ENCODE results near the gene C19orf44.
"Not testable (repeated sequence)": the region's sequence is repeated elsewhere in the genome, so short reads cannot be mapped to it uniquely, and the experiment has no call there.

Gene C19orf44

DNA sequence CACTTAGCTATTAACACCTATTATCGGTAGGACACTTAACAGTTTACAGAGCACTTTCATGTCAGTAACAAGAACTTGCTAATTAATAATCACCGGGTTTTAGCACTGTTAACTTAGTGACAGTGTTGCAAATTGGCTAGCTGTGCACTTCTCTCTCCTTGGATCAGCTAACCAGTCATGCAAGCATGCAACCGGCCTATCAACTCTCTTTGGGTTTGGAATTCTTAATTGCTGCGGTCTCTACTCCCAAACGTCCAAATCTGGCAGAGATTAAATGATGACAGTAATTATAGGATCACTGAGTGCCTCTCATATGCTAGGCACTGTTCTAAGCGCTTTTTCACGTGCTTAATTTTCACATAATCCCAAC is 25.7 kb upstream of the C19orf44 start:
- H3K4me3 ChIP-seq (ENCODE audit: low read depth, low read length), result peak overlapping the region; percentile 90
- H3K27me3 ChIP-seq (ENCODE audit: control insufficient read depth, insufficient read depth, low read length), result no peaks in the 10 kb centered on the region
- H3K4me1 ChIP-seq (ENCODE audit: control insufficient read depth, insufficient read depth, low read length), result peaks cover 8% of the 10 kb centered on the region
- H3K9ac ChIP-seq (ENCODE audit: low read depth, low read length), result no peak overlapping the region
- no peaks in the 10 kb centered on the region for H3K36me3 ChIP-seq (ENCODE audit: control insufficient read depth, insufficient read depth, low read length)
- H3K27ac ChIP-seq (ENCODE audit: low read depth, low read length), result peak overlapping the region; percentile 83
- H3K9me3 ChIP-seq (ENCODE audit: control insufficient read depth, insufficient read depth, low read length), result peaks cover 3% of the 10 kb centered on the region; the same call in 1 of the 2 replicates

DNA sequence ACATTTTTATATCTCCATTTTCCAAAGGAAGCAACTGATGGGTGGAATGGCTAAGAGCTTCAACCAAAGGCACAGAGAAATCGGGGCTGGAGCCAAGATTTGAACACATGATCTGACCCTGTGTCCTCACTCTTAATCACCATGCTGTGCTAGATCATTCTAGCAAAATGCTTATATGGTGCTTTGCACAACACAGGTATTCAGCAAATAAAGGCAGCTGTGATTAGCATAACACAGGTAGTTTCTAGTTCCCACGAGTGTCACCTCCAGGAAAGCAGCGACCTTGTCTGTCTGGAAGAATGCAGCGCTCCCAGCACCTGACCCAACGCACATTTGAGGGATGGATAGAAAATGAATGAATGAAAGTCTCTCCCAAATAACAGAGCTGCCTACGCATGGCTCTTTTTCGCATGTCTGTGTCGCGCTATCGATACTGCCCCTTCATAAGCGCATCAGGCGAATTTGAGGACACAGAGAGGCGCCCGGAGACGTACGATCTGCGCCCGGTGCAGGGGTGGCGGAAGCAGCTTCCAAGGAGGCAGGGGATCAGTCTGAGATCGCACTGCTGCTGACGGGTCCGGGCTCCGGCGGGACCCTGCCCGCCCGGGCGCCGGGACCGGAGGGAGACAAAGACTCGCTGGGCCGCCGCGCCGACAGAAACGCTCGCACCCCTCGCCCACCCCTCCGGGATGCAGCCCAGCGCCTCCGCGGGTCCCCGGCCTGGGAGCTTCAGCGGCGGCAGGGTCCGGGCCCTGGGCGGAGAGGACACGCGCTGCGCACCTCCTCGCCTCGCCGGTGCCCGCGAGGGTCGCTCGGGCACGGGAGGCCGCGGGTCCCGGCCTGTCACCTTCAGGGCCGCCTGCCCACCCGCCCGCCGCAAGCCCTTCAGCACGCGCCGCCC is 25.0 kb upstream of the C19orf44 start:
- peak overlapping the region; percentile 83 for H3K27ac ChIP-seq (ENCODE audit: low read depth, low read length)
- H3K4me1 ChIP-seq (ENCODE audit: control insufficient read depth, insufficient read depth, low read length), result peaks cover 8% of the 10 kb centered on the region
- no peaks in the 10 kb centered on the region for H3K36me3 ChIP-seq (ENCODE audit: control insufficient read depth, insufficient read depth, low read length)
- peak overlapping the region; percentile 90 for H3K4me3 ChIP-seq (ENCODE audit: low read depth, low read length)
- H3K9me3 ChIP-seq (ENCODE audit: control insufficient read depth, insufficient read depth, low read length), result peaks cover 3% of the 10 kb centered on the region; the same call in 1 of the 2 replicates
- peak overlapping the region; percentile 50 for H3K9ac ChIP-seq (ENCODE audit: low read depth, low read length)
- H3K27me3 ChIP-seq (ENCODE audit: control insufficient read depth, insufficient read depth, low read length), result no peaks in the 10 kb centered on the region

DNA sequence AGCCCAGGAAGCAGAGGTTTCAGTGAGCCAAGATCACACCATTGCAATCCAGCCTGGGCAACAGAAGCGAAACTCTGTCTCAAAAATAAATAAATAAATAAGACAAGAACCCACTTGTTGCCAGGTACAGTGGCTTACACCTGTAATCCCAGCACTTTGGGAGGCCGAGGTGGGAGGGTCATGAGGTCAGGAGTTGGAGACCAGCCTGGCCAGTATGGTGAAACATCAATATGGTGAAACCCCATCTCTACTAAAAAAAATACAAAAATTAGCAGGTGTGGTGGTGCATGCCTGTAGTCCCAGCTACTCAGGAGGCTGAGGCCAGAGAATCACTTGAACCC is 23.7 kb upstream of the C19orf44 start:
- peak overlapping the region; percentile 56 for H3K27ac ChIP-seq (ENCODE audit: low read depth, low read length)
- H3K36me3 ChIP-seq (ENCODE audit: control insufficient read depth, insufficient read depth, low read length); H3K9me3 ChIP-seq (ENCODE audit: control insufficient read depth, insufficient read depth, low read length); H3K4me1 ChIP-seq (ENCODE audit: control insufficient read depth, insufficient read depth, low read length); H3K27me3 ChIP-seq (ENCODE audit: control insufficient read depth, insufficient read depth, low read length): not testable (repeated sequence)
- peak overlapping the region; percentile 90 for H3K4me3 ChIP-seq (ENCODE audit: low read depth, low read length)
- peak overlapping the region; percentile 76 for H3K9ac ChIP-seq (ENCODE audit: low read depth, low read length)

DNA sequence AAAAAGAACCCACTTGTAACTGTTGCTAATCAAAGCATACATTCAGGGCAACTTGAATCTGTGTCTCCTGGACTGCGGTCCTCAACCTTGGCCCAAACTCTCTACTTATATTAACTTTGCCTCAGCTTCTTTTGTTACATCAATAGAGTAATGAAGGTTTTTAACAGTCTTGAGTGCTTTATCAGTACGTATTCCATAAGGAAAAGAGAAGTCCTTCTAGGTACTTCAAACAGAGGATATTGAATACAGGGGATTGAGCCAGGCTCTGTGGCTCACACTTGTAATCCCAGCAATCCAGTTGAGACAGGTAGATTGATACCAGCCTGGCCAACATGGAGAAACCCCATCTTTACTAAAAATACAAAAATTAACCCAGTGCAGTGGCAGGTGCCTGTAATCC is 23.2 kb upstream of the C19orf44 start:
- Histone ChIP-seq H3K27me3 (ENCODE audit: control insufficient read depth, insufficient read depth, low read length) (no peaks in the 10 kb centered on the region), H3K27ac (ENCODE audit: low read depth, low read length) (no peak overlapping the region), H3K4me3 (ENCODE audit: low read depth, low read length) (no peak overlapping the region), H3K9ac (ENCODE audit: low read depth, low read length) (no peak overlapping the region), H3K9me3 (ENCODE audit: control insufficient read depth, insufficient read depth, low read length) (peaks cover 3% of the 10 kb centered on the region; the same call in 1 of the 2 replicates), H3K4me1 (ENCODE audit: control insufficient read depth, insufficient read depth, low read length) (peaks cover 8% of the 10 kb centered on the region), H3K36me3 (ENCODE audit: control insufficient read depth, insufficient read depth, low read length) (no peaks in the 10 kb centered on the region)

DNA sequence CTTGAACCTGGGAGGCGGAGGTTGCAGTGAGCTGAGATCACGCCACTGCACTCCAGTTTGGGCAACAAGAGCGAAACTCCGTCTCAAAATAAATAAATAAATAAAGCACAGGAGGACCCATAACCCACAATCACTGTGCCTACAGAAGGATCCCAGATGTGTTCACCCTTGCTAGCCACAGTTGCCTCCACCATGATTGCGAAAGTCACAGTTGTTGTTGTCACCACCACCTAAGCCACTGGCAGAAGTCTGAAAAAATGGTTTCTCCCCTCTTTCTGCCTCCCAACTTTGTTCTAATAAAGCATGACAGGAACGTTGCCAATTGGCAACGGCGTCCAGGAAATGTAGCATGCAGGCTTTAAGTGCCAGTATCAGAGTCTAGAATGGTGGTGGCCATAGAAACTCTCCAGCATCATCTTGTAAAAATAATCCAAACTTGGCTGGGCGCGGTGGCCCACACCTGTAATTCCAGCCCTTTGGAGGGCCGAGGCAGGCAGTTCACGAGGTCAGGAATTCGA is 22.3 kb upstream of the C19orf44 start:
- Histone ChIP-seq H3K36me3 (ENCODE audit: control insufficient read depth, insufficient read depth, low read length) (no peaks in the 10 kb centered on the region), H3K9me3 (ENCODE audit: control insufficient read depth, insufficient read depth, low read length) (peaks cover 3% of the 10 kb centered on the region; the same call in 1 of the 2 replicates), H3K27ac (ENCODE audit: low read depth, low read length) (no peak overlapping the region), H3K4me1 (ENCODE audit: control insufficient read depth, insufficient read depth, low read length) (peaks cover 8% of the 10 kb centered on the region), H3K9ac (ENCODE audit: low read depth, low read length) (no peak overlapping the region), H3K4me3 (ENCODE audit: low read depth, low read length) (no peak overlapping the region), H3K27me3 (ENCODE audit: control insufficient read depth, insufficient read depth, low read length) (no peaks in the 10 kb centered on the region)

DNA sequence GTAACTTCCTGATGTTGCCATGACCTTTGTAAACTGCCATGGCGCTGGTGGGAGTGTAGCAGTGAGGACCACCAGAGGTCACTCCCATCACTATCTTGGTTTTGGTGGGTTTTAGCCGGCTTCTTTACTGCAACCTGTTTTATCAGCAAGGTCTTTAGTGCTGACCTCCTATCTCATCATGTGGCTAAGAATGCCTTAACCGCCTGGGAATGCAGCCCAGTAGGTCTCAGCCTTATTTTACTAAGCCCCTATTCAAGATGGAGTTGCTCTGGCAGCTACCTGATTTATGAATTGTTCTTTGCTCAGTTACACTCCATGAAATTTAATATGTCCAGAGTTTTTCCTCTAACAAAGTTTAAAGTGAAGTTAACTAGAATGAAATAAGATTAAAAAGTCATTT is 19.8 kb upstream of the C19orf44 start:
- H3K9ac ChIP-seq (ENCODE audit: low read depth, low read length), result no peak overlapping the region
- H3K4me1 ChIP-seq (ENCODE audit: control insufficient read depth, insufficient read depth, low read length), result no peaks in the 10 kb centered on the region
- H3K27ac ChIP-seq (ENCODE audit: low read depth, low read length), result no peak overlapping the region
- H3K27me3 ChIP-seq (ENCODE audit: control insufficient read depth, insufficient read depth, low read length), result no peaks in the 10 kb centered on the region
- no peak overlapping the region for H3K4me3 ChIP-seq (ENCODE audit: low read depth, low read length)
- H3K9me3 ChIP-seq (ENCODE audit: control insufficient read depth, insufficient read depth, low read length), result peaks cover 3% of the 10 kb centered on the region; the same call in 1 of the 2 replicates
- no peaks in the 10 kb centered on the region for H3K36me3 ChIP-seq (ENCODE audit: control insufficient read depth, insufficient read depth, low read length)

DNA sequence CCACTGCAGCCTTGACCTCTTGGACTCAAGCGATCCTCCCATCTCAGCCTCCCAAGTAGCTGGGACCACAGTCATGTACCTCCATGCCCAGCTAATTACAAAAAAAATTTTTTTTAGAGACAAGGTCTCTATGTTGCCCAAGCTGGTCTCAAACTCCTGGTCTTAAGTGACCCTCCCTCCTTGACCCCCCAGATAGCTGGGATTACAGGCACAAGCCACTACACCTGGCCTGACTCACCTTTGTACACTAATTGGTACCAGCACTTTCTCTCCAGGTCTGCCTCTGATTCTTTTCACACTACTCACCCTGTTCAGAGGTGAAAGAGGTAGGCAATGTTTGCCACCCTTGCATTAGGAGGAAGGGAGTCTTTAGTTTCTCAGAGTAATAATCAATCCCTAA is 18.9 kb upstream of the C19orf44 start:
- H3K4me1 ChIP-seq (ENCODE audit: control insufficient read depth, insufficient read depth, low read length), result no peaks in the 10 kb centered on the region
- no peak overlapping the region for H3K27ac ChIP-seq (ENCODE audit: low read depth, low read length)
- H3K9ac ChIP-seq (ENCODE audit: low read depth, low read length), result no peak overlapping the region
- no peak overlapping the region for H3K4me3 ChIP-seq (ENCODE audit: low read depth, low read length)
- no peaks in the 10 kb centered on the region for H3K36me3 ChIP-seq (ENCODE audit: control insufficient read depth, insufficient read depth, low read length)
- peaks cover 3% of the 10 kb centered on the region; the same call in 1 of the 2 replicates for H3K9me3 ChIP-seq (ENCODE audit: control insufficient read depth, insufficient read depth, low read length)
- H3K27me3 ChIP-seq (ENCODE audit: control insufficient read depth, insufficient read depth, low read length), result no peaks in the 10 kb centered on the region

DNA sequence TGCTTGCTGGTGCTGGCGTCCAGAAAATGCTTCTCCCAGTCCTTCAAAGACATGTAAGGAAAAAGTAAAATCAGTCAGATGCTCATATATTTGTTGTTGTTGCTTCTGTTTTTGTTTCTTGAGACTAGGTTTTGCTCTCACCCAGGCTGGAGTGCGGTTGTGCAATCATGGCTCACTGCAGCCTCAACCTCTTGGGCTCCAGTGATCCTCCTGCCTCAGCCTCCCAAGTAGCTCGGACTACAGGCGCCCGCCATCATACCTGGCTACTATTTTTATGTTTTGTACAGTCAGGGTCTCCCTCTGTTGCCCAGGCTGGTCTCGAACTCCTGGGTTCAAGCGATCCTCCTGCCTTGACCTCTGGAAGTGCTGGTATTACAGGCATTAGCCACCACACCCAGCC is 13.4 kb upstream of the C19orf44 start:
- no peaks in the 10 kb centered on the region for H3K36me3 ChIP-seq (ENCODE audit: control insufficient read depth, insufficient read depth, low read length)
- H3K4me1 ChIP-seq (ENCODE audit: control insufficient read depth, insufficient read depth, low read length), result no peaks in the 10 kb centered on the region
- H3K4me3 ChIP-seq (ENCODE audit: low read depth, low read length), result no peak overlapping the region
- no peaks in the 10 kb centered on the region for H3K27me3 ChIP-seq (ENCODE audit: control insufficient read depth, insufficient read depth, low read length)
- no peaks in the 10 kb centered on the region for H3K9me3 ChIP-seq (ENCODE audit: control insufficient read depth, insufficient read depth, low read length)
- H3K27ac ChIP-seq (ENCODE audit: low read depth, low read length), result no peak overlapping the region
- H3K9ac ChIP-seq (ENCODE audit: low read depth, low read length), result no peak overlapping the region

DNA sequence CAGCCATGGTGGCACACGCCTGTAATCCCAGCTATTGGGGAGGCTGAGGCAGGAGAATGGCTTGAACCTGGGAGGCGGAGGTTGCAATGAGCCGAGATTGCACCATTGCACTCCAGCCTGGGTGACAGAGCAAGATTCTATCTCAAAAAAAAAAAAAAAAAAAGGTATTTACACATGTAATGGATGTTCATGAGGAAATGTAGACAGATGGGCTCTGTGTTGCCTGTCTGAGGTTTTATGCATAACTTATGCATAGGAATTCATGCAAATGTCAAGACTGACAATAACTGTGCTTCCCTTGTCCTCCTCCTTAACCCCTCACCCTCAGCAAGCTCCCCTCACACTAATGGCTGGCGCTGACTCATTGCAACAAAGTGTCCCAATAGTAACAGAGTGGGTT is 9.7 kb upstream of the C19orf44 start:
- H3K36me3 ChIP-seq (ENCODE audit: control insufficient read depth, insufficient read depth, low read length); H3K27ac ChIP-seq (ENCODE audit: low read depth, low read length): not testable (repeated sequence)

DNA sequence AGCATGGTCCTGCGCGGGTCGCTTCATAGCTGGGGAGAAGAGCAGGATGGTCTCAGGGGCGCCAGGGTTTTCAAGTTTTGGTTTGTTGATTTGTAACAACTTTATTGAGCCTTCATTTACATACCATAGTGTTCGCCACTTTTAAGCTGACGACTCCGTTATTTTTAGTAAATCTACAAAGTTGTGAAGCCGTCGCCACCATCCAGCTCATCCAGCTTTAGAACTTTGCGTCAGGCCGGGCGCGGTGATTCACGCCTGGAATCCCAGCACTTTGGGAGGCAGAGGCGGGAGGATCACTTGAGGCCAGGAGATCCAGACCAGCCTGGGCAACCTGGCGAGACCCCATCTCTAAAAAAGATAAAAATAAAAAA is 404 bp downstream of the C19orf44 start:
- 0 out of 2 replicates have a peak overlapping the region, but pooled peaks have one; percentile 18 for H3K9ac ChIP-seq (ENCODE audit: low read depth, low read length)
- peaks cover 6% of the 10 kb centered on the region; the same call in 1 of the 2 replicates for H3K36me3 ChIP-seq (ENCODE audit: control insufficient read depth, insufficient read depth, low read length)
- H3K9me3 ChIP-seq (ENCODE audit: control insufficient read depth, insufficient read depth, low read length), result no peaks in the 10 kb centered on the region
- no peaks in the 10 kb centered on the region for H3K4me1 ChIP-seq (ENCODE audit: control insufficient read depth, insufficient read depth, low read length)
- peak overlapping the region; percentile 75 for H3K4me3 ChIP-seq (ENCODE audit: low read depth, low read length)
- no peaks in the 10 kb centered on the region for H3K27me3 ChIP-seq (ENCODE audit: control insufficient read depth, insufficient read depth, low read length)
- no peak overlapping the region for H3K27ac ChIP-seq (ENCODE audit: low read depth, low read length)

More for the DNA sequence above, 9.7 kb upstream of the C19orf44 start:
- not testable (repeated sequence) for H3K9me3 ChIP-seq (ENCODE audit: control insufficient read depth, insufficient read depth, low read length); H3K9ac ChIP-seq (ENCODE audit: low read depth, low read length); H3K4me3 ChIP-seq (ENCODE audit: low read depth, low read length); H3K4me1 ChIP-seq (ENCODE audit: control insufficient read depth, insufficient read depth, low read length); H3K27me3 ChIP-seq (ENCODE audit: control insufficient read depth, insufficient read depth, low read length)

DNA sequence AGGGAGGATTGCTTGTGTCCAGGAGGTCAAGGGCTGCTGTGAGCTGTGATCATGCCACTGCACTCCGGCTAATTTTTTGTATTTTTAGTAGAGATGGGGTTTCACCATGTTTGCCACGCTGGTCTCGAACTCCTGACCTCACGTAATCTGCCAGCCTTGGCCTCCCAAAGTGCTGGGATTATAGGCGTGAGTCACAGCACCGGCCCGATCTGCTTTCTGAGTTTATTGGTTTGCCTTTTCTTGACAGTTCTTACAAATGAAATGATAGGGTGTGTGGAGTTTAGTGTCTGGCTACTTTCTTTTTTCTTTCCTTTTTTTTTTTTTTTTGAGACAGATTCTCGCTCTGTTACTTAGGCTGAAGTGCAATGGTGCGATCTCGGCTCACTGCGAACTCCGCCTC is 848 bp downstream of the C19orf44 start:
- H3K9me3 ChIP-seq (ENCODE audit: control insufficient read depth, insufficient read depth, low read length), result no peaks in the 10 kb centered on the region
- H3K9ac ChIP-seq (ENCODE audit: low read depth, low read length), result no peak overlapping the region
- H3K36me3 ChIP-seq (ENCODE audit: control insufficient read depth, insufficient read depth, low read length), result peaks cover 6% of the 10 kb centered on the region; the same call in 1 of the 2 replicates
- H3K4me1 ChIP-seq (ENCODE audit: control insufficient read depth, insufficient read depth, low read length), result no peaks in the 10 kb centered on the region
- H3K27me3 ChIP-seq (ENCODE audit: control insufficient read depth, insufficient read depth, low read length), result no peaks in the 10 kb centered on the region
- H3K4me3 ChIP-seq (ENCODE audit: low read depth, low read length), result peak overlapping the region; percentile 75; the same call in 1 of the 2 replicates
- H3K27ac ChIP-seq (ENCODE audit: low read depth, low read length), result no peak overlapping the region

Data from HUES48 (cell line).